ENCODE results near the gene RALA.

- TF ChIP-seq, protein P1, sequence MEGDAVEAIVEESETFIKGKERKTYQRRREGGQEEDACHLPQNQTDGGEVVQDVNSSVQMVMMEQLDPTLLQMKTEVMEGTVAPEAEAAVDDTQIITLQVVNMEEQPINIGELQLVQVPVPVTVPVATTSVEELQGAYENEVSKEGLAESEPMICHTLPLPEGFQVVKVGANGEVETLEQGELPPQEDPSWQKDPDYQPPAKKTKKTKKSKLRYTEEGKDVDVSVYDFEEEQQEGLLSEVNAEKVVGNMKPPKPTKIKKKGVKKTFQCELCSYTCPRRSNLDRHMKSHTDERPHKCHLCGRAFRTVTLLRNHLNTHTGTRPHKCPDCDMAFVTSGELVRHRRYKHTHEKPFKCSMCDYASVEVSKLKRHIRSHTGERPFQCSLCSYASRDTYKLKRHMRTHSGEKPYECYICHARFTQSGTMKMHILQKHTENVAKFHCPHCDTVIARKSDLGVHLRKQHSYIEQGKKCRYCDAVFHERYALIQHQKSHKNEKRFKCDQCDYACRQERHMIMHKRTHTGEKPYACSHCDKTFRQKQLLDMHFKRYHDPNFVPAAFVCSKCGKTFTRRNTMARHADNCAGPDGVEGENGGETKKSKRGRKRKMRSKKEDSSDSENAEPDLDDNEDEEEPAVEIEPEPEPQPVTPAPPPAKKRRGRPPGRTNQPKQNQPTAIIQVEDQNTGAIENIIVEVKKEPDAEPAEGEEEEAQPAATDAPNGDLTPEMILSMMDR (IDR thresholded peaks at IDR 0.05): no peak
- TF ChIP-seq POLR2A (IDR thresholded peaks at IDR 0.05): no peak
Observed at GRCh38 chr7:39609935-39610263, 13.5 kb upstream of the RALA start.
